HCT116 (cell line): Measurements from ENCODE around the gene LRRC4B. TPM values are rescaled to one million over a fixed set of nuclear protein-coding genes. Genes with fewer than 3 reads are reported as not detected.

Source experiments
- ATAC-seq: fragments of 200-7000 bp; cut with Tn5 transposase; 2 replicates; pipeline ENCODE4 v1.9.1; 2020; ENCODE audit warnings: mild to moderate bottlenecking, moderate library complexity
- BruUV-seq: library from RNA; stranded (reverse); fragments of 400-500 nt; replicated peaks from 2 replicates; lab custom pipeline; 2021; lab: Mats Ljungman, UMichigan
- CTCF ChIA-PET: fragments of 300-600 bp; sonication (Branson Sonifier 250); formaldehyde crosslinking; loops from one replicate; lab custom pipeline; 2021; ENCODE audit warnings: antibody characterized with exemption; lab: Charles Lee
- POLR2A ChIA-PET: fragments of 300-600, 350-600 bp; sonication (Branson Sonifier 250); formaldehyde crosslinking; loops from one replicate; lab custom pipeline; 2021; ENCODE audit warnings: antibody characterized with exemption; lab: Charles Lee
- RAD21 ChIA-PET, 2 experiments: fragments of 300-600 bp; sonication (Branson Sonifier 250); formaldehyde crosslinking; loops; one replicate each; lab custom pipeline; 2023; ENCODE audit warnings: low total read pairs in 2 of 2; ENCODE audit not compliant: uncharacterized antibody in 2 of 2, unreplicated experiment in 2 of 2, low non-redundant PET in 1 of 2; lab: Charles Lee
- DNase-seq: peaks from one replicate; pipeline ENCODE4 v3.0.0-alpha.2; 2010; ENCODE audit warnings: low read depth, low spot score
- H2AFZ ChIP-seq: fragments of 200-600 bp; shearing (Covaris generic), sonication (generic); 2 replicates; pipeline ENCODE4 v1.6.1; 2017; ENCODE audit warnings: low read depth, mixed run types, mixed read lengths, antibody characterized with exemption, low read length; ENCODE audit not compliant: poor library complexity, severe bottlenecking
- H3K27ac ChIP-seq: 2 replicates; pipeline ENCODE4 v1.5.1; 2012; ENCODE audit warnings: low read depth, low read length
- H3K27me3 ChIP-seq: fragments of 200-600 bp; sonication (generic); 2 replicates; pipeline ENCODE4 v1.6.1; 2016; ENCODE audit warnings: mixed run types, low read length, mixed read lengths; ENCODE audit not compliant: insufficient read depth
- H3K36me3 ChIP-seq, 2 experiments: fragments of 200-500 bp in 1 of 2; fragments of 200-600 bp in 1 of 2; sonication (Bioruptor generic) in 1 of 2; sonication (generic) in 1 of 2; 2 replicates each; pipeline versions ENCODE4 v1.5.1 to v1.6.1; 2014 to 2016; ENCODE audit warnings: low read length in 2 of 2, inconsistent platforms in 1 of 2, mixed read lengths in 1 of 2, mixed run types in 1 of 2; ENCODE audit not compliant: insufficient read depth in 2 of 2, control insufficient read depth in 1 of 2
- H3K4me1 ChIP-seq, 2 experiments: fragments of 200-600 bp in 1 of 2; sonication (generic) in 1 of 2; 2 replicates each; pipeline versions ENCODE4 v1.5.1 to v1.6.1; 2012 to 2017; ENCODE audit warnings: low read length in 2 of 2, inconsistent platforms in 1 of 2, mild to moderate bottlenecking in 1 of 2, mixed read lengths in 1 of 2, mixed run types in 1 of 2, moderate library complexity in 1 of 2; ENCODE audit not compliant: insufficient read depth in 2 of 2, control insufficient read depth in 1 of 2
- H3K4me2 ChIP-seq: fragments of 200-600 bp; sonication (generic); 2 replicates; pipeline ENCODE4 v1.6.1; 2017; ENCODE audit warnings: mixed run types, low read length, mixed read lengths
- H3K4me3 ChIP-seq, 2 experiments: fragments of 200-600 bp in 1 of 2; sonication (generic) in 1 of 2; replicated peaks in 1 of 2; 2 replicates each; pipeline ENCODE4 v1.5.1; 2011 to 2016; ENCODE audit warnings: low read length in 2 of 2, control low read depth in 1 of 2, low read depth in 1 of 2, mild to moderate bottlenecking in 1 of 2, mixed read lengths in 1 of 2, mixed run types in 1 of 2
- H3K79me2 ChIP-seq: fragments of 200-600 bp; sonication (generic); 2 replicates; pipeline ENCODE4 v1.6.1; 2017; ENCODE audit warnings: mild to moderate bottlenecking, mixed run types, low read length, moderate library complexity, mixed read lengths; ENCODE audit not compliant: insufficient read depth
- H3K9ac ChIP-seq: fragments of 200-600 bp; sonication (generic); 2 replicates; pipeline ENCODE4 v1.6.1; 2016; ENCODE audit warnings: low read length, mixed read lengths
- H3K9me2 ChIP-seq: fragments of 200-600 bp; sonication (generic), shearing (Covaris generic); 2 replicates; pipeline ENCODE4 v1.6.1; 2017; ENCODE audit warnings: mixed run types, mild to moderate bottlenecking, moderate library complexity; ENCODE audit not compliant: insufficient read depth
- H3K9me3 ChIP-seq, 2 experiments: fragments of 200-500 bp in 1 of 2; fragments of 200-600 bp in 1 of 2; sonication (Bioruptor generic) in 1 of 2; sonication (generic) in 1 of 2; 2 replicates each; pipeline ENCODE4 v1.6.1; 2014 to 2017; ENCODE audit warnings: low read length in 2 of 2, mixed read lengths in 2 of 2, inconsistent platforms in 1 of 2, low read depth in 1 of 2, mild to moderate bottlenecking in 1 of 2, mixed run types in 1 of 2, moderate library complexity in 1 of 2; ENCODE audit not compliant: control insufficient read depth in 1 of 2, insufficient read depth in 1 of 2
- H4K20me1 ChIP-seq: fragments of 200-600 bp; sonication (generic), shearing (Covaris generic); 2 replicates; pipeline ENCODE4 v1.6.1; 2017; ENCODE audit warnings: mixed run types, mild to moderate bottlenecking, moderate library complexity; ENCODE audit not compliant: insufficient read depth
- EZH2 ChIP-seq: fragments of 200-600 bp; sonication (generic); IDR thresholded peaks from 2 replicates; pipeline ENCODE4 v1.6.1; 2017; ENCODE audit warnings: antibody characterized with exemption, mixed run types
- POLR2A ChIP-seq: IDR thresholded peaks from 2 replicates; pipeline ENCODE4 v1.7.0; 2011; ENCODE audit warnings: borderline replicate concordance; ENCODE audit not compliant: insufficient read depth, insufficient read length; ENCODE audit errors: extremely low read depth
- SP1 ChIP-seq: IDR thresholded peaks from 2 replicates; pipeline ENCODE4 v1.6.1; 2012; ENCODE audit warnings: low read depth
- YY1 ChIP-seq: IDR thresholded peaks from 2 replicates; pipeline ENCODE4 v1.6.1; 2011; ENCODE audit warnings: low read length, low read depth, moderate library complexity, mild to moderate bottlenecking; ENCODE audit not compliant: insufficient replicate concordance; ENCODE audit errors: extremely low read depth
- ZFX ChIP-seq: fragments of 450-650 bp; IDR thresholded peaks from 2 replicates; pipeline ENCODE4 v1.6.1; 2017
- intact Hi-C: fragments of 100-400 bp; cut with micrococcal nuclease; formaldehyde crosslinking; loops from 2 replicates; pipeline ENCODE4 v1.10.0; 2022
- total RNA-seq: library from RNA; stranded (reverse); gene quantifications from one replicate; pipeline ENCODE4 v1.2.1, GENCODE V29; 2021; ENCODE audit not compliant: unreplicated experiment
- TF ChIP-seq, protein P1 (sequence below): IDR thresholded peaks from 2 replicates; pipeline ENCODE4 v1.6.1; 2012

Gene LRRC4B
- total RNA-seq, 1 experiment from 2014 or later: 0.89 TPM

DNA sequence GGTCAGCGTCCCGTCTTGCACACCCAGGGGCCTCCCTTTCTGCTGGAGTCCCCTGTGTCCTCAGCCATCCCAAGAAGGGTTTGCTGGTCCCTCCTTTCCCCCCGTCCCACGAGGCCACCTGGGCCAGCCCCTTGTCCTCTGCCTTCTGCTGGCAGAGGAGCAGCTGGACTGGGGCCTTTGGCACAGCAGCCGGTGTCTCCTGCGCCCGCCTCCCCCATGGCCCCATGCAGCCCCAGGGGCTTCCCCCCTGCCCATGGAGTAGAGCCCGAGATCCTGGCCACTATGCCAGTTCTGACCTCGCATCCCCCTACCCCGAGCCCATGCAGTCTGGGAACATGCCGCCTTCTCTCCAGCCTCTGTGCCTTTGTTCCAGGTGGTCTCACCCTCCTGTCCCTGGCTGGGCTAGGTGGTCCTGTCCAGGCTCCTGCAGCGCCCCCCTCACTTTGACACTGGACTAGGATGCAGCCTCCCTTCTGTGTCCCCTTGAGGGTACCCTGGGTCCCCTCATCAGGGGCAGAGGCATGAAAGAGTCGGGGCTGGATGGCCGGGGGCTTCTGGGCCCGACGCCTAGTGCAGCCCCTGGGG, 85.9 kb downstream of the LRRC4B start:
- peaks cover 3 to 12% of the 10 kb centered on the region in 2 experiments; a peak in 1 of 4 replicates for H3K9me3 ChIP-seq
- peaks cover 18 to 42% of the 10 kb centered on the region in 2 experiments; a peak in 3 of 4 replicates for H3K36me3 ChIP-seq
- ATAC-seq (no peak), DNase-seq (no peak)
- no peak overlapping the region for H3K4me3 ChIP-seq
- no TSS peak for BruUV-seq
- ChIA-PET POLR2A (no interaction called here), RAD21 (no interaction called here), CTCF (no interaction called here)
- no peaks in the 10 kb centered on the region for H4K20me1 ChIP-seq
- H3K27me3 ChIP-seq: no peaks in the 10 kb centered on the region
- H3K9ac ChIP-seq: no peak overlapping the region
- intact Hi-C loops: no loop called here
- no peak overlapping the region for H3K4me2 ChIP-seq
- peaks cover 29% of the 10 kb centered on the region for H3K79me2 ChIP-seq
- H3K9me2 ChIP-seq: no peaks in the 10 kb centered on the region
- peaks cover 6 to 8% of the 10 kb centered on the region in 2 experiments; a peak in 3 of 4 replicates for H3K4me1 ChIP-seq
- no peak for TF ChIP-seq EZH2
- no peak overlapping the region for H3K27ac ChIP-seq
- no peak overlapping the region for H2AFZ ChIP-seq

DNA sequence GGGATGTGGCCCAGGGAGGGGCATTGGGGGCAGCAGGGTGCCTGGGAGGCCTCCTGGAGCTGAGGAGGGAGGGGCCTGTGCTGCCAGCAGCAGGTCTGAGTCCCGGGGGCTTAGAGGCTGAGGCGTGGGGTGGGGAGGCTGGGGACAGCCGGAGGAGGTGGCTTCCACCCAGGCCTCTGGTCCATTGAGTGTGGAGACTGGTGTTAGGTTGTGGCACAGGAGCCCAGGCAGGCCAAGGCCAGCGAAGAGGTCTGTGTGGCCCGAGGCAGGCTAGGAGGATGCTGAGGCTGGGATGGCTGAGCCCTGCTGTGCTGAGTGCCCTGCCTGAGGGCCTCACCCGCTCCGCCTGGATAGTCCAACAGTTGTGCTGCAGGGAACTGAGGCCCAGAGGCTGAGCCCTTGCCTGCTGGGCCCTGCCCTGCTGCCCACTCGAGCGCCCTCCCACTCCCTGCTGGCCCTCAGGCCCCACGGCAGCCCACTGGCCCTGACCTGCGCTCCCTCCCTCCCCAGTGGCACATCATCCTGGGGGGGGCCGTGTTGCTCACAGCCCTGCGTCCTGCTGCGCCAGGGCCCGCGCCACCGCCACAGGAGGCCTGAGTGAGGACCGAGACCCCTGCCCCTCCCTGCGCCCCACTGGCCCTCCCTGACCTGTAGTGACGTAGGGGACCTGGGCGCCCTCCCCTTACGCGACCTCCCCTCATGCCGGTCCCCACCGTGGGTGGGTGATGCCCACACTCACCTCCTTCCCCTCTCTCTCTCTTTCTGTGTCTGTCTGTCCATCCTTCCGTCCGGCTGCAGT, 86.7 kb downstream of the LRRC4B start:
- no peak for ATAC-seq
- CTCF ChIA-PET: no interaction called here
- Histone ChIP-seq H3K36me3 (peaks cover 18 to 38% of the 10 kb centered on the region in 2 experiments; a peak in 3 of 4 replicates), H3K4me1 (peaks cover 9 to 12% of the 10 kb centered on the region in 2 experiments; a peak in 3 of 4 replicates), H3K9me3 (peaks cover under 1 to 10% of the 10 kb centered on the region in 2 experiments; a peak in 1 of 4 replicates)
- TF ChIP-seq, protein P1, sequence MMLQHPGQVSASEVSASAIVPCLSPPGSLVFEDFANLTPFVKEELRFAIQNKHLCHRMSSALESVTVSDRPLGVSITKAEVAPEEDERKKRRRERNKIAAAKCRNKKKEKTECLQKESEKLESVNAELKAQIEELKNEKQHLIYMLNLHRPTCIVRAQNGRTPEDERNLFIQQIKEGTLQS: no peak
- no peak for TF ChIP-seq POLR2A
- TF ChIP-seq ZFX: no peak
- no peak for TF ChIP-seq SP1
- no peak for TF ChIP-seq YY1
- TF ChIP-seq, all 23 proteins: peak for 0
- no peak overlapping the region for H2AFZ ChIP-seq
- peaks cover 37% of the 10 kb centered on the region for H3K79me2 ChIP-seq
- BruUV-seq: no TSS peak
- no peak overlapping the region for H3K4me3 ChIP-seq
- no peak overlapping the region for H3K9ac ChIP-seq
- no peaks in the 10 kb centered on the region for H3K27me3 ChIP-seq
- H3K9me2 ChIP-seq: no peaks in the 10 kb centered on the region
- intact Hi-C loops: no loop called here
- RAD21 ChIA-PET: no interaction called here
- POLR2A ChIA-PET: no interaction called here
- H3K4me2 ChIP-seq: no peak overlapping the region
- DNase-seq: no peak
- H4K20me1 ChIP-seq: no peaks in the 10 kb centered on the region
- no peak overlapping the region for H3K27ac ChIP-seq
